GM12878 (cell line): Measurements from ENCODE around the gene TGFB3. TPM values are rescaled to one million over a fixed set of nuclear protein-coding genes. Genes with fewer than 3 reads are reported as not detected.

Experiments used
- ATAC-seq: fragments of 200-7000 bp; cut with Tn5 transposase; 3 replicates; pipeline ENCODE4 v1.9.1; 2020; ENCODE audit warnings: mild to moderate bottlenecking, moderate library complexity
- BruUV-seq: library from RNA; stranded (reverse); fragments of 400-500 nt; replicated peaks from 2 replicates; lab custom pipeline; 2021; lab: Mats Ljungman, UMichigan
- CTCF ChIA-PET: fragments of 300-600 bp; sonication (Branson Sonifier 250); formaldehyde crosslinking; extraction: SDS; loops from one replicate; lab custom pipeline; 2021; ENCODE audit warnings: inconsistent platforms; lab: Yijun Ruan, JAX
- POLR2A ChIA-PET: fragments of 350-600 bp; formaldehyde crosslinking; extraction: SDS; loops from one replicate; lab custom pipeline; 2021; ENCODE audit warnings: inconsistent platforms; lab: Charles Lee
- RAD21 ChIA-PET: fragments of 300-600 bp; sonication (Branson Sonifier 250); formaldehyde crosslinking; loops from one replicate; lab custom pipeline; 2023; ENCODE audit warnings: antibody characterized with exemption; ENCODE audit not compliant: unreplicated experiment; lab: Charles Lee
- SMC1A ChIA-PET: fragments of 300-600 bp; sonication (Branson Sonifier 250); formaldehyde crosslinking; loops from one replicate; lab custom pipeline; 2023; ENCODE audit not compliant: unreplicated experiment, uncharacterized antibody; lab: Charles Lee
- DNase-seq: peaks from one replicate; pipeline ENCODE4 v3.0.0-alpha.2; 2011; ENCODE audit warnings: low read depth, low spot score
- FAIRE-seq: peaks from 3 replicates; lab custom pipeline; 2011; peaks lifted over from hg19 to GRCh38; lab: Jason Lieb, UNC
- H2AFZ ChIP-seq: 2 replicates; pipeline ENCODE4 v1.6.0; 2011; ENCODE audit warnings: low read depth, low read length, control low read depth; ENCODE audit not compliant: control insufficient read depth
- H3K27ac ChIP-seq: 2 replicates; pipeline ENCODE4 v1.5.1; 2011; ENCODE audit warnings: control low read depth; ENCODE audit not compliant: control insufficient read depth, insufficient read depth
- H3K27me3 ChIP-seq, 2 experiments: replicated peaks in 1 of 2; 2 replicates each; pipeline versions ENCODE4 v1.6.0 to v1.6.1; 2011; ENCODE audit warnings: low read length in 1 of 2; ENCODE audit not compliant: control insufficient read depth in 2 of 2, insufficient read depth in 2 of 2
- H3K36me3 ChIP-seq, 2 experiments: 2 replicates each; pipeline ENCODE4 v1.5.1; 2011; ENCODE audit warnings: low read length in 1 of 2; ENCODE audit not compliant: control insufficient read depth in 2 of 2, insufficient read depth in 2 of 2
- H3K4me1 ChIP-seq: 2 replicates; pipeline ENCODE4 v1.6.1; 2011; ENCODE audit warnings: mild to moderate bottlenecking, low read length, moderate library complexity, mixed read lengths; ENCODE audit not compliant: control insufficient read depth, insufficient read depth
- H3K4me2 ChIP-seq: 2 replicates; pipeline ENCODE4 v1.6.0; 2011; ENCODE audit warnings: control low read depth; ENCODE audit not compliant: control insufficient read depth, insufficient read depth
- H3K4me3 ChIP-seq: fragments of 200-600 bp; sonication (generic); 2 replicates; pipeline ENCODE4 v1.5.1; 2016
- H3K79me2 ChIP-seq: 2 replicates; pipeline ENCODE4 v1.6.0; 2011; ENCODE audit warnings: low read length; ENCODE audit not compliant: control insufficient read depth, insufficient read depth
- H3K9ac ChIP-seq: 2 replicates; pipeline ENCODE4 v1.8.0; 2011; ENCODE audit warnings: low read length, control low read depth, mixed read lengths; ENCODE audit not compliant: control insufficient read depth, insufficient read depth
- H3K9me3 ChIP-seq: replicated peaks from 3 replicates; pipeline ENCODE4 v1.5.1; 2011; ENCODE audit warnings: mild to moderate bottlenecking, low read length; ENCODE audit not compliant: control insufficient read depth, insufficient read depth
- H4K20me1 ChIP-seq: 2 replicates; pipeline ENCODE4 v1.6.0; 2011; ENCODE audit not compliant: control insufficient read depth, insufficient read depth
- EED ChIP-seq: sonication (generic); IDR thresholded peaks from 2 replicates; pipeline ENCODE4 v1.6.1; 2016; ENCODE audit warnings: antibody characterized with exemption, low read depth
- MEF2A ChIP-seq: IDR thresholded peaks from 2 replicates; pipeline ENCODE4 v1.6.1; 2011; ENCODE audit warnings: low read depth, mild to moderate bottlenecking, low read length, moderate library complexity; ENCODE audit not compliant: insufficient read depth
- MLLT1 ChIP-seq: fragments of 450-650 bp; IDR thresholded peaks from 2 replicates; pipeline ENCODE4 v1.6.1; 2016; ENCODE audit warnings: mild to moderate bottlenecking
- SMC3 ChIP-seq: IDR thresholded peaks from 2 replicates; pipeline ENCODE4 v1.6.1; 2011; ENCODE audit warnings: low read length, improper control_type of control experiment, borderline replicate concordance
- SPI1 ChIP-seq: IDR thresholded peaks from 2 replicates; pipeline ENCODE4 v1.6.1; 2011; ENCODE audit warnings: low read depth, mild to moderate bottlenecking, low read length, moderate library complexity, borderline replicate concordance; ENCODE audit not compliant: insufficient read depth
- TARDBP ChIP-seq: IDR thresholded peaks from 2 replicates; pipeline ENCODE4 v1.6.1; 2016; ENCODE audit warnings: borderline replicate concordance
- TBL1XR1 ChIP-seq: IDR thresholded peaks from 2 replicates; pipeline ENCODE4 v1.6.1; 2012; ENCODE audit warnings: low read depth, low read length, improper control_type of control experiment
- TCF3 ChIP-seq: IDR thresholded peaks from 2 replicates; pipeline ENCODE4 v1.6.1; 2012; ENCODE audit warnings: low read depth, mild to moderate bottlenecking, low read length, borderline replicate concordance; ENCODE audit not compliant: insufficient read depth
- WRNIP1 ChIP-seq: IDR thresholded peaks from 2 replicates; pipeline ENCODE4 v1.6.1; 2011; ENCODE audit warnings: low read depth, low read length, improper control_type of control experiment, borderline replicate concordance
- YBX1 ChIP-seq: fragments of 450-650 bp; IDR thresholded peaks from 2 replicates; pipeline ENCODE4 v1.6.1; 2016; ENCODE audit warnings: antibody characterized with exemption
- WGBS: methylation state at CpG from one replicate; pipeline ENCODE4 v1.1.6; 2016; ENCODE audit warnings: low lambda C conversion rate; ENCODE audit not compliant: insufficient replicate concordance, insufficient coverage; ENCODE audit errors: missing lambda C conversion rate; 5-methylcytosine and 5-hydroxymethylcytosine counted together
- in situ Hi-C: fragments of 300-500 bp; cut with MboI; formaldehyde crosslinking; loops from 9 replicates; pipeline ENCODE4 v1.14.3; 2018; ENCODE audit warnings: mixed read lengths
- intact Hi-C: fragments of 100-400 bp; cut with micrococcal nuclease; formaldehyde crosslinking; loops from one replicate; pipeline ENCODE4 v1.14.2; 2022; ENCODE audit not compliant: unreplicated experiment
- polyA plus RNA-seq, 11 experiments: library from polyadenylated mRNA; depleted of rRNA in 4 of 11; unstranded in 6 of 11; stranded (reverse) in 5 of 11; fragments of >200 nt; fragmentation: Nextera tagmentation in 4 of 11; fragmentation: Illumina TruSeq in 1 of 11; extraction: Ambion mirVana in 4 of 11; extraction: Trizol in 1 of 11; gene quantifications; 1 replicate in 1 of 11; 2 replicates in 10 of 11; pipeline versions ENCODE4 v1.2.1 to v1.2.3, GENCODE V29; 2011 to 2016; ENCODE audit warnings: inconsistent platforms in 2 of 11, missing spikeins in 2 of 11, low read depth in 1 of 11
- total RNA-seq, 4 experiments: library from RNA; depleted of rRNA in 3 of 4; stranded (reverse); fragments of >200 nt in 3 of 4; fragmentation: Illumina TruSeq in 1 of 4; extraction: Trizol in 1 of 4; gene quantifications; 2 replicates each; pipeline versions ENCODE4 v1.2.1 to v1.2.3, GENCODE V29; 2013 to 2021
- TF ChIP-seq, protein P1 (sequence below): fragments of 450-650 bp; formaldehyde crosslinking; IDR thresholded peaks from 2 replicates; pipeline ENCODE4 v1.4.0; 2020; ENCODE audit warnings: mild to moderate bottlenecking, moderate library complexity

The TGFB3 gene
- total and polyA plus RNA-seq, 10 of the 15 experiments (the other 5 are each of a cell fraction or from before 2014, with no cell fraction given) = 0.27 to 2.6 (median 0.82) TPM

DNA sequence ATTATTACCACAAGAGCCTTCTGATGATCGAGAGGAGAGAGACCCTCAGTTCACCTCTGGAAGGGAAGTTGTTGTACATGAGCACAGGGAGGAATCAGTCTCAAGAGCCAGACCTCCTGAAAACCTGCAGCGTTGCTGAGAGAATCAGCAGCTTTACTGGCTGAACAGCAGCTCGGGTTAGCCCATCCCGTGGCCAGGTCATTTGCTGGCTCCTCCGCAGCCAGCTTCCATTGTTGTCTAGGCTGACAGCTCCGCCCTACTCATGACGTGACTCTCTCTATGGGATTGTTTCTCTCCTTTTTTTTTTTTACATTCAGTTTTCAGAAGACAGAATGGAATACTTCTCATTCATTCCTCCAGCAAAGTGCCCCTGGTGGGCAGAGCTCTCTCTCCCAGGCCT lies 69.9 kb downstream of the TGFB3 start:
- DNase-seq = no peak
- RAD21 ChIA-PET = no interaction called here
- BruUV-seq = no TSS peak

DNA sequence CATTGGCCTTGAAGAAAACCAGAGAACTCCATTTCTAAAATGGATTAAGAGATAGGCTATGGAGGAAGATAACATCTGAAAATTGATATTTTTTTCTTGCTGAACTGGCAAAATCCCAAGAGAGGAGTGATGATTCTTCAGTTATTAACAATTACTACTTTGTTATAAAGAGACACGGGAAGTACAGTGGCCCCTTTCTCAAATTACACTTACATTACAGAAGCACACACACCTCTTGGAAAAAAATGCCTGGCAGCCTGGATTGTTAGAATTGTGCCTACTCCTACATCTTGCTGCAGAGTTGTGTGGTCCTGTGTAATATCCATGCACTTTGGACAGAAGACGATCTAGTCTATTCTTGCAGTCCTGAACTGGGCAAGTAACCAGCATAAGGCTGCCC lies 71.7 kb downstream of the TGFB3 start:
- BruUV-seq = no TSS peak
- intact Hi-C loops = no loop called here
- no peak for FAIRE-seq
- TF ChIP-seq TCF3 (no peak), TARDBP (no peak), SMC3 (no peak), MEF2A (no peak), WRNIP1 (no peak), YBX1 (no peak), TBL1XR1 (no peak), SPI1 (no peak), MLLT1 (no peak)
- TF ChIP-seq, protein P1, sequence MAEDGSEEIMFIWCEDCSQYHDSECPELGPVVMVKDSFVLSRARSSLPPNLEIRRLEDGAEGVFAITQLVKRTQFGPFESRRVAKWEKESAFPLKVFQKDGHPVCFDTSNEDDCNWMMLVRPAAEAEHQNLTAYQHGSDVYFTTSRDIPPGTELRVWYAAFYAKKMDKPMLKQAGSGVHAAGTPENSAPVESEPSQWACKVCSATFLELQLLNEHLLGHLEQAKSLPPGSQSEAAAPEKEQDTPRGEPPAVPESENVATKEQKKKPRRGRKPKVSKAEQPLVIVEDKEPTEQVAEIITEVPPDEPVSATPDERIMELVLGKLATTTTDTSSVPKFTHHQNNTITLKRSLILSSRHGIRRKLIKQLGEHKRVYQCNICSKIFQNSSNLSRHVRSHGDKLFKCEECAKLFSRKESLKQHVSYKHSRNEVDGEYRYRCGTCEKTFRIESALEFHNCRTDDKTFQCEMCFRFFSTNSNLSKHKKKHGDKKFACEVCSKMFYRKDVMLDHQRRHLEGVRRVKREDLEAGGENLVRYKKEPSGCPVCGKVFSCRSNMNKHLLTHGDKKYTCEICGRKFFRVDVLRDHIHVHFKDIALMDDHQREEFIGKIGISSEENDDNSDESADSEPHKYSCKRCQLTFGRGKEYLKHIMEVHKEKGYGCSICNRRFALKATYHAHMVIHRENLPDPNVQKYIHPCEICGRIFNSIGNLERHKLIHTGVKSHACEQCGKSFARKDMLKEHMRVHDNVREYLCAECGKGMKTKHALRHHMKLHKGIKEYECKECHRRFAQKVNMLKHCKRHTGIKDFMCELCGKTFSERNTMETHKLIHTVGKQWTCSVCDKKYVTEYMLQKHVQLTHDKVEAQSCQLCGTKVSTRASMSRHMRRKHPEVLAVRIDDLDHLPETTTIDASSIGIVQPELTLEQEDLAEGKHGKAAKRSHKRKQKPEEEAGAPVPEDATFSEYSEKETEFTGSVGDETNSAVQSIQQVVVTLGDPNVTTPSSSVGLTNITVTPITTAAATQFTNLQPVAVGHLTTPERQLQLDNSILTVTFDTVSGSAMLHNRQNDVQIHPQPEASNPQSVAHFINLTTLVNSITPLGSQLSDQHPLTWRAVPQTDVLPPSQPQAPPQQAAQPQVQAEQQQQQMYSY (CRISPR knock-in tag) = no peak

More for the DNA sequence above, 69.9 kb downstream of the TGFB3 start:
- no peak overlapping the region for H3K4me3 ChIP-seq
- WGBS = 84% methylated on average over 7 of the region's 7 CpGs
- intact Hi-C loops (no loop called here), in situ Hi-C loops (no loop called here)
- no peaks in the 10 kb centered on the region for H3K4me1 ChIP-seq
- H4K20me1 ChIP-seq = no peaks in the 10 kb centered on the region
- H3K27me3 ChIP-seq = no peaks in the 10 kb centered on the region
- no peaks in the 10 kb centered on the region for H3K79me2 ChIP-seq
- ChIA-PET POLR2A (interaction anchor here (0.6 kb wide), 1 partner anchor 99 kb away, joined by 6 read pairs; no protein-coding TSS in a partner anchor), CTCF (interaction anchor here (0.7 to 14.3 kb wide), 5 partner anchors 9 to 203 kb away, joined by 3 to 390 read pairs (median 3); partner anchors contain the start of genes IFT43 and TGFB3), SMC1A (interaction anchor here (0.9 to 1.7 kb wide), 4 partner anchors 10 to 203 kb away, joined by 3 to 5 read pairs (median 4); no protein-coding TSS in a partner anchor)
- no peak for TF ChIP-seq EED
- ATAC-seq (no peak), FAIRE-seq (no peak)
- H3K9ac ChIP-seq = no peak overlapping the region
- H3K36me3 ChIP-seq = no peaks in the 10 kb centered on the region; a peak in 1 of 4 replicates
- no peak overlapping the region for H3K27ac ChIP-seq
- H3K9me3 ChIP-seq = no peaks in the 10 kb centered on the region
- no peak overlapping the region for H3K4me2 ChIP-seq
- H2AFZ ChIP-seq = no peak overlapping the region

More for the DNA sequence above, 71.7 kb downstream of the TGFB3 start:
- RAD21 ChIA-PET = no interaction called here
- H3K36me3 ChIP-seq = no peaks in the 10 kb centered on the region
- H3K4me1 ChIP-seq = no peaks in the 10 kb centered on the region
- H3K4me2 ChIP-seq = no peak overlapping the region
- no peak overlapping the region for H3K4me3 ChIP-seq
- DNase-seq (no peak), ATAC-seq (no peak)
- no peak overlapping the region for H3K27ac ChIP-seq
- POLR2A ChIA-PET = no interaction called here
- WGBS = 83% methylated on average over 2 of the region's 2 CpGs
- no peak overlapping the region for H2AFZ ChIP-seq
- in situ Hi-C loops = no loop called here
- H4K20me1 ChIP-seq = no peaks in the 10 kb centered on the region
- no peaks in the 10 kb centered on the region for H3K79me2 ChIP-seq
- SMC1A ChIA-PET = interaction anchor here (5.8 kb wide), 1 partner anchor 70 kb away, joined by 190 read pairs; the partner anchor contains the start of genes IFT43 and TGFB3
- CTCF ChIA-PET = interaction anchor here (14.3 kb wide), 1 partner anchor 70 kb away, joined by 390 read pairs; the partner anchor contains the start of genes IFT43 and TGFB3
- H3K27me3 ChIP-seq = no peaks in the 10 kb centered on the region
- no peaks in the 10 kb centered on the region for H3K9me3 ChIP-seq
- no peak overlapping the region for H3K9ac ChIP-seq
